ENCODE data around the gene ARHGAP42. TPM values are rescaled to one million over a fixed set of nuclear protein-coding genes. Genes with fewer than 3 reads are reported as not detected.

ARHGAP42 gene
- total and polyA plus RNA-seq, 2 of the 4 experiments (the other 2 are of a cell fraction), result 2.9 to 7.3 TPM

- no peak overlapping the region for H2BK20ac ChIP-seq (ENCODE audit: low read depth, low read length)
- no peaks in the 10 kb centered on the region for H3K27me3 ChIP-seq (ENCODE audit: control insufficient read depth, insufficient read depth, low read length)
- no peaks in the 10 kb centered on the region for H3K4me1 ChIP-seq (ENCODE audit: control insufficient read depth, insufficient read depth, low read length)
- no peak overlapping the region for H2AK9ac ChIP-seq (replicated peaks; ENCODE audit: low read depth, low read length, poor library complexity)
- H3K23ac ChIP-seq (ENCODE audit: low read depth, low read length), result no peak overlapping the region
- H3K56ac ChIP-seq (ENCODE audit: extremely low read depth, insufficient read depth, low read length), result no peak overlapping the region
- TF ChIP-seq CEBPB (IDR thresholded peaks at IDR 0.05; ENCODE audit: low read depth, low read length), result no peak
- H3K79me1 ChIP-seq (ENCODE audit: low read depth in 1 of 2, low read length in 2 of 2), result no peaks in the 10 kb centered on the region
- no peak overlapping the region for H3K14ac ChIP-seq (replicated peaks; ENCODE audit: low read depth, low read length)
- no peak overlapping the region for H3K4me2 ChIP-seq (ENCODE audit: low read depth, low read length)
- no TSS peak for BruUV-seq (replicated peaks)
- H4K5ac ChIP-seq (ENCODE audit: low read depth, low read length), result no peak overlapping the region
- no peak overlapping the region for H3K18ac ChIP-seq (ENCODE audit: low read depth, low read length)
- no peaks in the 10 kb centered on the region for H4K20me1 ChIP-seq (ENCODE audit: insufficient read depth, low read length)
- no peak overlapping the region for H2AFZ ChIP-seq (replicated peaks; ENCODE audit: low read length, poor library complexity)
- no peak overlapping the region for H3K9ac ChIP-seq (ENCODE audit: low read depth, low read length)
- H3K4ac ChIP-seq (ENCODE audit: low read depth, low read length), result no peak overlapping the region
- no CpG with 5 or more reads among the region's 3 CpGs for WGBS, 2 experiments (ENCODE audit: extremely low coverage in 2 of 2, insufficient read length in 1 of 2)
- H2BK5ac ChIP-seq (ENCODE audit: low read depth, low read length, poor library complexity, severe bottlenecking), result no peak overlapping the region
- DNase-seq, result peak; percentile 79
- no peak overlapping the region for H2BK15ac ChIP-seq (ENCODE audit: low read depth, low read length)
- H2AK5ac ChIP-seq (ENCODE audit: low read depth, low read length), result no peak overlapping the region
- no peak overlapping the region for H4K8ac ChIP-seq (ENCODE audit: low read depth in 2 of 2, low read length in 2 of 2)
- no peaks in the 10 kb centered on the region for H3K9me3 ChIP-seq (ENCODE audit: control insufficient read depth, insufficient read depth, low read length)
- POLR2A ChIA-PET (ENCODE audit: unreplicated experiment), result no interaction called here
- no peak overlapping the region for H4K91ac ChIP-seq (ENCODE audit: insufficient read depth, low read depth, low read length)
- H3K27ac ChIP-seq (ENCODE audit: insufficient read depth, low read length), result no peak overlapping the region
- no peak overlapping the region for H3K4me3 ChIP-seq (ENCODE audit: insufficient read depth, low read depth, low read length)
- peak; percentile 42 for ATAC-seq (ENCODE audit: low read depth)
- no peaks in the 10 kb centered on the region for H3K9me1 ChIP-seq (ENCODE audit: insufficient read depth, low read length)
- in situ Hi-C loops (cut with MboI; ENCODE audit: low sequenced_read_pairs) (no loop called here), intact Hi-C loops (cut with micrococcal nuclease) (no loop called here), dilution Hi-C loops (cut with HindIII; ENCODE audit: low sequenced_read_pairs, unreplicated experiment) (no loop called here)
- H2BK120ac ChIP-seq (ENCODE audit: low read depth, low read length), result no peak overlapping the region
- CTCF ChIA-PET, result no interaction called here
- 0 out of 2 replicates have a peak, but pooled peaks cover 3% of the 10 kb centered on the region for H3K36me3 ChIP-seq (ENCODE audit: control insufficient read depth, insufficient read depth, low read length)
These were observed 277.3 kb downstream of the ARHGAP42 start for GRCh38 chr11:100964435-100964834.

Data from IMR-90 (cell line).